ENCODE measurements around the gene DEFB124.
"Not testable (repeated sequence)": the region's sequence is repeated elsewhere in the genome, so short reads cannot be mapped to it uniquely, and the experiment has no call there.

Gene DEFB124

DNA sequence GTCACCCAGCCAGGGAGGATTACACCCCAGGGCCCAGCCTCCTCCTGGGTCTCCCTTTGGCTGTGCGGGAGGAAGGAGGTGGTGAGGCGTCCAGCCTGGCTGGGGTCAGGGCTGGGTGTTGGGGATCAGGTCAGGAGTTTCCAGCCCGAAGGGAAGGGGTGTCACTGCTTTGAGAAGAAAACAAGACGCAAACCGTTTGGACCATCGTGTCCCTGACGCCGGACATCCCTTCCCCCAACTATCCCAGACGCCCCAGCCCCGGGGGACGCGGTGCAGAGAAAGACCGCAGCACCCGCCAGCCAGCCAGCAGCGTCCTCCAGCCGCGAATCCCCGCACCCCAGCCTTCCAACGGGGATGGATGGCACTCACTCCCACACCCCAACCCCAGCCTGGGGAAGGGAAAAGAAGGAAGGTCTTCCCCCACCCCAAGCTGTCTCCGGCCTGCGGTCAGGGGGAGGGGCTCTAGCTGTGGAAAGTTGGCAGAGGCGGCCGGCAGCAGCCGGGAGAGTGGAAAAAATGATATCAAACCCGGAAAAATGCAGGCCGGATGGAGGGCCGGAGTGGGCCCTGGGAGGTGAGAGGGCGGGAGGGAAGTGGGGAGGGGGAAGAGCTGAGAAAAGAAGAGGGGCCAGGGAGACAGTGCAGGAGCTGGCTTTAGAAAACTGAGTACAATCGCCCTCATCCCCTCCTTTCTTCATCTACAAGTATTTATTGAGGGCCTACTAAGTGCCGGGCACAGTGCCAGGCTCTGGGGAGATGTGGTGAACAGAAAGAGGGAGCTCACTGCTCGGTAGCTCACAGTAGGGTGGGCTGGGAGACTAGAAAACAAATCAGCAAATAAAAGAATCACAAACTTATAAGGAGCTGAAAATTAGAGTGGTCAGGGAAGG is 10.8 kb upstream of the DEFB124 start:
- DNase-seq, result no peak

GRCh38 chr20:31484001-31484400 is 9.1 kb upstream of the DEFB124 start:
- DNase-seq, result no peak

GRCh38 chr20:31476643-31477215 is 1.8 kb upstream of the DEFB124 start:
- DNase-seq, result no peak

DNA sequence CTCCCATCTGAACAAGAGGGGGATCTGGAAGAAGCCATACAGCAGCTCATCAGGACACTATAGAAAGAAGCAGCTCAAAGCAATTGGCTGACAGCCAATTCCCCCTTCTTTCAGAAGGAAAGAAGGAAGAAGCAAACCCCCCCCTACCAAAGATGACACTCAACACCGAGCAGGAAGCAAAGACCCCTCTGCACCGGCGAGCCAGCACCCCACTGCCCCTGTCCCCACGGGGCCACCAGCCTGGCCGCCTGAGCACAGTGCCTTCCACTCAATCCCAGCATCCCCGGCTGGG is 1.3 kb upstream of the DEFB124 start:
- DNase-seq, result no peak

- DNase-seq, result no peak
Measured at GRCh38 chr20:31475472-31476293, 756 bp upstream of the DEFB124 start.

DNA sequence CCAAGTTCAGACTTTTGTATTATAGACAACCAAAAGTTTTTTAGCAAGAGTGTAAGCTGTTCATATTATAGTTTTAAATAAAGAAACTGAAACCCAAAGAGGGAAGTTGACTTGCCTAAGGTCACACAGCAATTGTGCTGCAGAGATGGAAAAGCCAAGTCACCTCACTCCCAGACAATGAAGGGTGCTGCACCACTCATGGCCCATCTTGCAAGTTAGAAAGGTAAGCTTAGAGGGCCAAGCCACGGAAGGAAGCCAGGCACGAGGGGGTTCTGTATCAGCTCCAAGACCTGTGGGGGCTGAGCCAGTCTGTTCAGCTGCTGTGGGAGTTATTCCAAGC is 860 bp downstream of the DEFB124 start:
- no peak for DNase-seq

DNA sequence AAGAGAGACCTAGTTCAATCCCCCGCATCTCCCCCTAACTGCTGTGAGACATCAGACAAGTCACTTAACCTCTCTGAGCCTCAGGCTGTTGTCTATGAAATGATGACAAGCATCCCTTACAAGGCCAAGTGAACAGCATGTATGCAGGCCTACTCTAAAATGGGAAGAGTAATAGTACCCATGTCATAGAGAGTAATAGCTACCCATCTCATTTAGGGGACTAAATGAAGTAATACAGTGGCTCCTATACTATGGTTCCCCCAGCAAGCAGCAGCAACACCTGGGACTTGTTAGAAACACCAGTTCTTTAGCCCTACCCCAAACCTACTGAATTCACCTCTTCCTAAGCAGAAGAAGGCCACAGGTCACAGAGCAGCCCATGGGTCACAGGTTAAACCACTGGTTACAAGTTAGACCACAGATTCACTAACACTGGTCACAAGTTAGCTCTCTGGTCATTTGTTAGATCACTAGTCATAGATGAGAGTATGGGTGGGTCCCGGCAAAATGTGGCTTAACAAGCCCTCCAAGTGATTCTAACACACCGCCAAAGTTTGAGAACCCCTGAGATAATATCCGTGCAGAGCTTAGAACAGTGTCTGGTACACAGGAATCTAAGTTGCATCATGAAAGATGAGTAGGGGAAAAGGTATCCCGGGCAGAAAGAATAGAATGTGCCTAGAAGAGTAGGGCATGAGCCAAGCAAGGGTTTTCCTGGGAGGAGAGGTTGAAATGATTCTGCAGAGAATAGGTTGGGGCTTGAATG is 1.4 kb downstream of the DEFB124 start:
- no peak for DNase-seq

GRCh38 chr20:31472395-31473330 is 2.3 kb downstream of the DEFB124 start:
- no peak for DNase-seq

- DNase-seq, result not testable (repeated sequence)
Measured at GRCh38 chr20:31470946-31471345, 4.0 kb downstream of the DEFB124 start.

DNA sequence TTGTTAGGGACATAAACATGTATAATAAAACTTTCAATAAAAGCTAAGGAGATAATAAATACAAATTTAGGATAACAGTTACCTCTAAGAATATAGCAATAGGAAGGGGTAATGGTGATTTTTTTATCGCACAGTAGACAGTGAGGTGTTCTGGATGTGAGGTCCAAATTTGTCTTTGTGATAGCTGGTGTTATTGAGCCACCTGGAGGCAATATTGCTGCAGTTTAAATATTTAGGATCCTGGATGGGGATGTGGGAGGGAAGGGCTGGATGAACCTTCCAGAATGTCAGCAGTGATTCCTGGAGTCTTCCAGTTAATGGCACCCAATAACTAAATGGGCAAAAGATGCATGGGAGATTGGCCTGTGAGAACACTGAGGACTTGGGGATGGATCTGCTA is 20.6 kb downstream of the DEFB124 start:
- DNase-seq, result no peak

DNA sequence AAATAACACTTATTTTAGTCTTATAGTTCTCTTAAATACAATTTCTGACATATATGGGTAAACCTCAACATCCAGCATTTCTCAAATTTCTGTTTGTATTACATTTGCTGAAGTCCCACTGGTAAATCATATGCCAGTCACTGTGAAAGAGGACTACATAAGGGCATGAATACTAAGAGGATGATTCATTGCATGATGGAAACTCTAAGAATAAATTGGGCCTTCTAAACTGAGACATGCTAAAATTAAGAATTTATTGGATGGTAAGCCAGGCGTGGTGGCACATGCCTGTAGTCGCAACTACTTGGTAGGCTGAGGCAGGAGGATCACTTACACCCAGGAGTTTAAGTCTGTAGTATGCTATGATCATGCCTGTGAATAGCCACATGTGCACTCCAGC is 22.4 kb downstream of the DEFB124 start:
- DNase-seq, result no peak

GRCh38 chr20:31449511-31450414 is 25.2 kb downstream of the DEFB124 start:
- DNase-seq, result no peak

DNA sequence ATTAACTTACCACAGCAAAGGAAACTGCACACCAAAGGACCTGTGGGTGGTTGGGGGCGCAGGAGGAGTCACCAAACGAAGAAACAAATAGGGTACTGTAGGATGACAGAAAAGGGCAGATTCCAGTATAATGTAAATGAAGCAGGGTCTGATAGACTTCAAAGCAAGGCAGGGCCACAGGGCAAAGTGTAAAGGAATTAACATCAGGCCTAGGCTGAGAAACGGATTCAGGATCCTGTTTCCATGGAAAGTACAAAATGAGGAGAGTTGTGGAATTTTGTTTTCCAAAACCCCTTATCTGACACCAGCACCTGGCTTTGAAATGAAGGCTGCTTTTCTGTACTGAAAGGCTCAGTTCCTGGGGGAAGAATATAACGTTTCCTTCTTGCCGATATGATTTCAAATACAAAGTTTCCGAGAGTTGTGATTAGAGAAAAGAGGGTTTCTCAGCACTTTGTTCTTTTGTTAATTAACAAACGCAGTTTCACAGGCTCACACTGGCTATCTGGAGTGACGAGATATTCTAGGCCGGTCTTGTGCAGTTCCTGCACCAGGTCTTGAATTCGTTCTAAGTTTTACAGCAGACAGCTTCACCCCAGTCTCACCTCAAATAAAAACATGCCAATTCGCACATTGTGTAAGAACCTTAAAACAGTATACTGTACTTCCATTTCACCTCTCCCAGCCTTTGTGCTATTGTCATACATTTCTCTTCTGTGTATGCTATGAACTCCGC is 28.7 kb downstream of the DEFB124 start:
- DNase-seq, result no peak

- DNase-seq, result no peak
Measured at GRCh38 chr20:31440012-31440659, 34.8 kb downstream of the DEFB124 start, which contains the start of gene DEFB123. DEFB123 (plus strand) TSS chr20:31440632; CDS start chr20:31440699, 67 bp downstream.

DNA sequence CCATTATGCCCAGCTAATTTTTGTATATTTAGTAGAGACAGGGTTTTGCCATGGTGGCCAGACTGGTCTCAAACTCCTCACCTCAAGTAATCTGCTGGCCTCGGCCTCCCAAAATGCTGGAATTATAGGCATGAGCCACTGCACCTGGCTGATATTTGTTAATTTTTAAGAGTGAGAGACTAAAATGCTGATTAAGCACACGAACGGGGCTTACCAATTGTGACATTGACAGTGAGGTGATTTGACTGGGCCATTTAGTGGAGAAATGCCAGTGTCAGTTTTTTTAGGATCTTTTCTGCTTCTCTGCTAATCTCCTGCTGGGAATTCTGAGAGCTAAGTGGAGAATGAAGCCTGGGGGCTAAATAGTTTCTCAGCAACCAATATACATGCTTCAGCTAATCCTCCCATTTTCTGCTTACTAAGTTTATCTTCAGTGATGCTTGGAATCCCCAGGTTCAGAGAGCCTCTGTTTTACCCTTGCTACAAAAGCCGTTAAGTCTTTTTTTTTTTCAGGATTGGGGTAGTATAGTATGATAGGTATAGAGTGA is 44.3 kb downstream of the DEFB124 start:
- DNase-seq, result no peak

DNA sequence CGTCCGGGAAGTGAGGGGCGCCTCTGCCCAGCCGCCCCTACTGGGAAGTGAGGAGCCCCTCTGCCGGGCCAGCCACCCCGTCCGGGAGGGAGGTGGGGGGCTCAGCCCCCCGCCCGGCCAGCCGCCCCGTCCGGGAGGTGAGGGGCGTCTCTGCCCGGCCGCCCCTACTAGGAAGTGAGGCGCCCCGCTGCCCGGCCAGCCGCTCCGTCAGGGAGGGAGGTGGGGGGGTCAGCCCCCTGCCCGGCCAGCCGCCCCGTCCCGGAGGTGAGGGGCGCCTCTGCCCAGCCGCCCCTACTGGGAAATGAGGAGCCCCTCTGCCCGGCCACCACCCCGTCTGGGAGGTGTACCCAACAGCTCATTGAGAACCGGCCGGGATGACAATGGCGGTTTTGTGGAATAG is 47.4 kb downstream of the DEFB124 start:
- not testable (repeated sequence) for DNase-seq

- not testable (repeated sequence) for DNase-seq
Measured at GRCh38 chr20:31426891-31427551, 47.9 kb downstream of the DEFB124 start.

GRCh38 chr20:31425797-31426196 is 49.1 kb downstream of the DEFB124 start:
- no peak for DNase-seq

- no peak for DNase-seq
Measured at GRCh38 chr20:31418307-31418706, 56.6 kb downstream of the DEFB124 start.

Measured in NCI-H2081 (cell line).